ENCODE results near the gene NCAPD2.

The NCAPD2 gene

DNA sequence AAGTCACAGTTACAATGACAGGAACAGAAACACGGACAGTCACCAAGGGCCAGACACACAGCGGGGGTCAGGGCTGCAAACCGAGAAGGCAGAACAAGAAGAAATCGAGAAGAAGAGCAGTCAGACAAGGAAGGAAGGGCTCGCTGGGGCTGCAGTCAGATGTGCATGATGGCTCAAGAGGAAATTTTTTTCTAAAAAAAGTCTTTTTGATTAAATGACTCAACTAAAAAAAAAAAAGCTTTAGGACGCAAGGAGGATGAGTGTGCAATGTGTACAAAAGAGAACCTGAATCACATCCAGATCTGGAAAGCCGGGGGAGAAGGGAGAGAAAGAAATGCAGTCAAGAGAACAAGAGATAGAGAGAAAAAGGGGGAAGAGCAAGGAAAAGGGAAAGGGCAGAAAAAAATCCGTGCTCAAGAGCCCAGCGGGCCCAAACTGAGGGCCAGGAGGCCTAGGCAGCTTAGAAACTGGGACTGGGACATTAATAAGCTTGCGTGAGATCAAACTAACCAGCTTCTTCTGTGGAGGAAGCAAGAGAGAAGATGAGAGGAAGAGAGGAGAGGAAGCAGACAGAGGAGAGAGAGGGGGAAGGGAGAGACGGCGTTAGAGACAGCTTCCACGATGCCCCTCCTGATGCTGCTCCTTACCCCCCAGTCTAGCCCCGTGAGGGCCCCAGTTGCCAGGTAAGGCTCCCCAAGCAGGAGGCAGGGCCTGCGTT is 55.2 kb downstream of the NCAPD2 start:
- Histone ChIP-seq H3K36me3 (peaks cover 39% of the 10 kb centered on the region), H3K27ac (peak overlapping the region; percentile 94), H3K4me3 (ENCODE audit: low read depth in 1 of 2, low read length in 1 of 2) (peak overlapping the region; percentile 57 to 65), H3K4me1 (ENCODE audit: control insufficient read depth in 1 of 2, insufficient read depth in 1 of 2, low read depth in 1 of 2, low read length in 1 of 2) (peaks cover 64 to 65% of the 10 kb centered on the region in 2 experiments), H3K27me3 (no peaks in the 10 kb centered on the region), H3K9me3 (no peaks in the 10 kb centered on the region)
- TF ChIP-seq, protein P1, sequence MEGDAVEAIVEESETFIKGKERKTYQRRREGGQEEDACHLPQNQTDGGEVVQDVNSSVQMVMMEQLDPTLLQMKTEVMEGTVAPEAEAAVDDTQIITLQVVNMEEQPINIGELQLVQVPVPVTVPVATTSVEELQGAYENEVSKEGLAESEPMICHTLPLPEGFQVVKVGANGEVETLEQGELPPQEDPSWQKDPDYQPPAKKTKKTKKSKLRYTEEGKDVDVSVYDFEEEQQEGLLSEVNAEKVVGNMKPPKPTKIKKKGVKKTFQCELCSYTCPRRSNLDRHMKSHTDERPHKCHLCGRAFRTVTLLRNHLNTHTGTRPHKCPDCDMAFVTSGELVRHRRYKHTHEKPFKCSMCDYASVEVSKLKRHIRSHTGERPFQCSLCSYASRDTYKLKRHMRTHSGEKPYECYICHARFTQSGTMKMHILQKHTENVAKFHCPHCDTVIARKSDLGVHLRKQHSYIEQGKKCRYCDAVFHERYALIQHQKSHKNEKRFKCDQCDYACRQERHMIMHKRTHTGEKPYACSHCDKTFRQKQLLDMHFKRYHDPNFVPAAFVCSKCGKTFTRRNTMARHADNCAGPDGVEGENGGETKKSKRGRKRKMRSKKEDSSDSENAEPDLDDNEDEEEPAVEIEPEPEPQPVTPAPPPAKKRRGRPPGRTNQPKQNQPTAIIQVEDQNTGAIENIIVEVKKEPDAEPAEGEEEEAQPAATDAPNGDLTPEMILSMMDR (IDR thresholded peaks at IDR 0.05) = no peak

DNA sequence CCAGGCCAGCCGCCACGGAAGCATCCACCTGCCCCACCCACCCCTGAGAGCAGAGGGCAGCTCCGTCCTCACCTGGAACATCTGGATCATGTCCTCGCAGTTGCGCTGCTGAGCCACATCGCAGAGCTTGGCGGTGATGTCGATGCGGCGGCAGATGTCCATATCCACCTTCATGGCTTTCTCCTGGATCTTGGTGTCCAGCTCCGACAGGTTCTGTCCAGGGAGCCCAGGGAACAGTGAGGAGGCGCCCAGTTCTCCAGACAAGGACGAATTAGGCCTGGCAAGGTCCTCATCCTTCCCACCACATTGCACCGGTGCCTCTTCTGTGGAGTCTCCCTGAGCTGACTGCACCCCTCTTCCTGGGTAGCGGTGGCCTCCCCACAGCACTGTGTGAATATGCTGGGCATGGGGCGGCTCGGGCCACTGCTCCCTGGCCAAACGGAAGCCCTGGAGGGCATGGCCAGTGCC is 55.8 kb downstream of the NCAPD2 start:
- H3K36me3 ChIP-seq = peaks cover 33% of the 10 kb centered on the region
- no peaks in the 10 kb centered on the region for H3K9me3 ChIP-seq
- H3K4me1 ChIP-seq (ENCODE audit: control insufficient read depth in 1 of 2, insufficient read depth in 1 of 2, low read depth in 1 of 2, low read length in 1 of 2) = peaks cover 69 to 71% of the 10 kb centered on the region in 2 experiments
- H3K27ac ChIP-seq = peak overlapping the region; percentile 94
- H3K4me3 ChIP-seq (ENCODE audit: low read depth in 1 of 2, low read length in 1 of 2) = peak overlapping the region; percentile 57 to 65
- no peaks in the 10 kb centered on the region for H3K27me3 ChIP-seq
- TF ChIP-seq, protein P1 (IDR thresholded peaks at IDR 0.05) = no peak

DNA sequence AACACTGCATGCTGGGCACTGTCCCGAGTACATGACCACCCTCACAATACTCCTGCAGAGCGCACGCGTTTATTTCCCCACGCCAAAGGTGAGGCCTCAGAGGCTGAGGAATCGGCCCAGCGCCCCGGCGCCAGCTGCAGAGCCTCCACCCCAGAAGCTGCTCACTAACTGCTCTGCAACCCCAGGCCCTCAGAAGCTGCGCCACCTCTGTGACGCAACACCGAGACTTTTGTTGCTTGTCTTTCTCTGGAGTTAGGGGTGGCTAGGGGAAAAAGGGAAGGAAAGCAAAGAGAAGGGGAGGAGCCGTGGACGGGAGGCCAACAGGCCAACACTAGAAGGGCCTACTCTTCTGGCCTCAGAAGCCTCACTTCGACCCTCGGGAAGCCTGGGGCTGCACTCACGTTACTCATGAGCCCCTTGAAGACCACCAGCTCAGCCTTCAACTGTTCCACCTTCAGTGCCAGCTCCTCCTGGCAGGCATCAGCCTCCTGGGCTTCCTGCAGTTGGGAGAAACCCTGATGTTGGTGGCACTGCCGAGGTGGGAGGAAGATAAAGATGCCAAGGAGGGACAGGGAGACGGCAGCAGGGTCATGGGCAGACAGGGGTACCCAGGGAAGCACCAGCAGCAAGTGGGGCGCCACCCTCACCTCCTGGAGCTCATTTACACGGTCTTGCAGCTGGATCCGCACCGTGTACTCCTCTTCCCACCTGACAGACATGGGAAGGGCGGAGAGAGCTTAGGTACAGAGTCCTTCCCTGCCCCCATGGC is 56.6 kb downstream of the NCAPD2 start:
- peaks cover 75 to 79% of the 10 kb centered on the region in 2 experiments for H3K4me1 ChIP-seq (ENCODE audit: control insufficient read depth in 1 of 2, insufficient read depth in 1 of 2, low read depth in 1 of 2, low read length in 1 of 2)
- no peaks in the 10 kb centered on the region for H3K9me3 ChIP-seq
- peaks cover 31% of the 10 kb centered on the region for H3K36me3 ChIP-seq
- TF ChIP-seq, protein P1 (IDR thresholded peaks at IDR 0.05) = no peak
- H3K4me3 ChIP-seq (ENCODE audit: low read depth in 1 of 2, low read length in 1 of 2) = peak overlapping the region; percentile 57 to 65
- no peaks in the 10 kb centered on the region for H3K27me3 ChIP-seq
- peak overlapping the region; percentile 94 for H3K27ac ChIP-seq

DNA sequence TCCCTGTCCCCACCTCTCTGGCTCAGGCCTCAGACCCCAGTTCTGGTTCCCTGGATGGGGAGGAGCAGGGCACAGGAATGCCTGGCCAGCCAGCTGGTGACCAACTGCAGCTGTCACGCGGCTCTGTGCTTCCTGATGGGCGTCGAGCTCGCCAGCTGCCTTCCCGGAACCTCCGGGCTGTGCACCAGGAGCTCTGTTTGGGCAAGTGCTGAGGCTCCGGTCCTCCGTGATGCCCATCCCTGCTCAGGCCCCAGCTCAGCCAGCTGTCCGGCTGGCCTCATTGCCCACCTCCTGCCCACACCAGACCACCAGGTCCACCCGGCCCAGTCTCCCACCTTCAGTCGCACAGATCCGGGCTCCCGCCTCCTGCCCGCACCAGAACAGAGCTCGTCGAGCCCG is 57.2 kb downstream of the NCAPD2 start:
- Histone ChIP-seq H3K4me1 (ENCODE audit: control insufficient read depth in 1 of 2, insufficient read depth in 1 of 2, low read depth in 1 of 2, low read length in 1 of 2) (peaks cover 76 to 82% of the 10 kb centered on the region in 2 experiments), H3K27me3 (no peaks in the 10 kb centered on the region), H3K27ac (peak overlapping the region; percentile 94), H3K4me3 (ENCODE audit: low read depth in 1 of 2, low read length in 1 of 2) (peak overlapping the region; percentile 57 to 65), H3K9me3 (no peaks in the 10 kb centered on the region), H3K36me3 (peaks cover 26% of the 10 kb centered on the region)
- TF ChIP-seq, protein P1 (IDR thresholded peaks at IDR 0.05) = no peak

DNA sequence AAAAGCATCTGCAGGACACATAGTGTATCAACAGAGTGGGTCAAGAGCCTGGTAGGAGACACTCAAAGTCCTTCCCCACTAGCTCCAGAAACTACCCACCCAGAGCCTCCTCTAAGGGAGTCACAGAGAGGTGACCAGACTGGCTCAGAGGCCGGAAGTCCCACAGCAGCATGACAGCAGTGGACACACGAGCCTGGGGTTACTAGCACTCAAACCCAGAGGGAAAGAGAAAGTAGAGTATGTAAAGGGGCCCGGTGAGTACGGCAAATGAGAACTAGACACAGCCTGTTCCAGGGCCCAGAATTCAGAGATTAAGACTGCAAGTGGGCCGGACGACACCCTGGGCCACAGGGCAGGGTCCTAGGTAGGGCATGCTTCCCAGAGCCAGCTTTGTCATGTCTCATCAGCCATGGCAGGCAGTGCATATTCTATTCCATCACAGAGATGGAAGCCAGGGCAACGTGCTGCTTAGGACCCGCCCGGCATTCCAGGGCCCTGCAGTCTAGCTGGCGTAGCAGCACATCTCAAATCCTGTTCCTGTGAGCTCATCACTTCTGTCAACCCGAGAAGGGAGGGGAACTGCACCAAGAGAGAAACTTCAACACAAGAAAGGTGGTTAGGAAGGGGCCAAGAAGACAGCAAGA is 57.7 kb downstream of the NCAPD2 start:
- TF ChIP-seq, protein P1 (IDR thresholded peaks at IDR 0.05) = no peak
- H3K4me1 ChIP-seq (ENCODE audit: control insufficient read depth in 1 of 2, insufficient read depth in 1 of 2, low read depth in 1 of 2, low read length in 1 of 2) = peaks cover 81 to 87% of the 10 kb centered on the region in 2 experiments
- H3K9me3 ChIP-seq = no peaks in the 10 kb centered on the region
- H3K4me3 ChIP-seq (ENCODE audit: low read depth in 1 of 2, low read length in 1 of 2) = peak overlapping the region; percentile 57 to 65
- H3K27me3 ChIP-seq = no peaks in the 10 kb centered on the region
- H3K36me3 ChIP-seq = peaks cover 20% of the 10 kb centered on the region
- peak overlapping the region; percentile 94 for H3K27ac ChIP-seq

All from neutrophil (primary cell).